ENCODE results near the gene MS4A4A.

MS4A4A gene

GRCh38 chr11:60303661-60304060 is 23.2 kb downstream of the MS4A4A start:
- DNase-seq, result no peak

GRCh38 chr11:60305906-60306619 is 25.6 kb downstream of the MS4A4A start:
- DNase-seq, result no peak

- no peak for DNase-seq
Measured at GRCh38 chr11:60307507-60308195, 27.2 kb downstream of the MS4A4A start.

- no peak for DNase-seq
Measured at GRCh38 chr11:60310407-60310998, 30.0 kb downstream of the MS4A4A start.

- no peak for DNase-seq
Measured at GRCh38 chr11:60314635-60315321, 34.3 kb downstream of the MS4A4A start.

- DNase-seq, result no peak
Measured at GRCh38 chr11:60315871-60316270, 35.4 kb downstream of the MS4A4A start.

- DNase-seq, result no peak
Measured at GRCh38 chr11:60316317-60316716, 35.9 kb downstream of the MS4A4A start.

GRCh38 chr11:60318726-60319125 is 38.3 kb downstream of the MS4A4A start:
- no peak for DNase-seq

- DNase-seq, result no peak
Measured at GRCh38 chr11:60321051-60321450, 40.6 kb downstream of the MS4A4A start.

GRCh38 chr11:60326955-60327354 is 46.5 kb downstream of the MS4A4A start, which contains the start of gene MS4A6E:
TSS of gene MS4A6E (plus strand) at chr11:60327255. CDS start at chr11:60334896, 7,641 bp downstream.
- no peak for DNase-seq

GRCh38 chr11:60328460-60328859 is 48.0 kb downstream of the MS4A4A start:
- DNase-seq, result no peak

GRCh38 chr11:60332846-60333245 is 52.4 kb downstream of the MS4A4A start:
- DNase-seq, result no peak

GRCh38 chr11:60334005-60334620 is 53.6 kb downstream of the MS4A4A start:
- peak; percentile 30 for DNase-seq

GRCh38 chr11:60336767-60337391 is 56.4 kb downstream of the MS4A4A start:
- DNase-seq, result no peak

- DNase-seq, result no peak
Measured at GRCh38 chr11:60338053-60338452, 57.6 kb downstream of the MS4A4A start.

- DNase-seq, result no peak
Measured at GRCh38 chr11:60339356-60339755, 58.9 kb downstream of the MS4A4A start.

- DNase-seq, result no peak
Measured at GRCh38 chr11:60343094-60343704, 62.7 kb downstream of the MS4A4A start.

GRCh38 chr11:60344146-60344545 is 63.7 kb downstream of the MS4A4A start:
- DNase-seq, result no peak

- DNase-seq, result peak; percentile 13
Measured at GRCh38 chr11:60345489-60345888, 65.0 kb downstream of the MS4A4A start.

GRCh38 chr11:60347084-60347797 is 66.8 kb downstream of the MS4A4A start:
- no peak for DNase-seq

GRCh38 chr11:60348116-60348515 is 67.7 kb downstream of the MS4A4A start:
- no peak for DNase-seq

Measured in midbrain (tissue), 1 donor.